NCI-H510A treated with DMSO at 0.1 percent for 48 hours (cell line): Measurements from ENCODE around the gene MSI2.

Experiments used
- DNase-seq: peaks from one replicate; lab custom pipeline; 2025; lab: John Stamatoyannopoulos, UW

MSI2 gene

DNA sequence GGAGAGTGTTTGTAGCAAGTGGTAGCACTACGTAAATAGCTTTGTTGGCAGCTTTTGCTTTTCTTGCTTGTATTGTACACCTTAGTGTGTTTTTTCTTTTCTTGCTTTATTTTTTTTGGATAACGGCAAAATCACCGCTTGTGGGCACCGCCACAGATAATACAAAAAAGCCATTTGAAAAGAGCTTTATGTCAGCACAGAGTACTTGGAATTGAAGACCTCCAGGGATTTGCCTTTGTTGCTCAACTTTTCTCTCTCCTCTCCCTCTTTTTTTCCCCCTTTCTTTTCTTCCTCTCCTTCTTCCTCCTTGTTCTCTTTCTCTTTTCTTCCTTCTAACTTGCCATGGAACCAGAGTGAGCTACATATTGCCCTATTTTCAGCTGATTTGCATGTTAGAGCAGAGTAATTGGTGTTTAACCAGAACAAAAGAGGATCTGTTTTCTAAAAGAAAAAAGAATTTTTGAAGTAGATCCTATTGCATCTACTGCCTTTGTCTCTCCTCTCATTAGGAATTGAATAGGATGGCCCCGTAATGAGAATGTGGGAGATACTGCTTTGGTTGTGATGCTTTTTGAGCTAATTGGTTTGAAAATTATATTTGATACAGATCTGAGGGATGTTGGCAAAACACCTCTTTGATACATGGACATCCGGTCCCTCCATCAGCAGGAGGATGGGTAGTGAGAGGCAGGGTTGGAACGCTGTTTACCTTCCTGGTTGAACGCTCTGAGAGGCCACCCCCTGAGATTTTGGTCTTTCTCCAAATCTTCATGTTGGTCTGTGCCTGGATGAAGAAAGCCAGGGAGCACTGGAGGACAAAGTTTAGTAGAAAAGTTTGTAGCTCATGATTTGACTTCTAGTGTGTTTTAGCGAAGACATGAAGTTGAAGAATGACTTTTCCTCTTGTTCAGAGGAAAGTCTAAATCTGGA lies 85.6 kb downstream of the MSI2 start:
- DNase-seq = no peak

- DNase-seq = no peak
Observed at GRCh38 chr17:57342963-57343589, 86.8 kb downstream of the MSI2 start.

- no peak for DNase-seq
Observed at GRCh38 chr17:57343717-57344116, 87.4 kb downstream of the MSI2 start.

DNA sequence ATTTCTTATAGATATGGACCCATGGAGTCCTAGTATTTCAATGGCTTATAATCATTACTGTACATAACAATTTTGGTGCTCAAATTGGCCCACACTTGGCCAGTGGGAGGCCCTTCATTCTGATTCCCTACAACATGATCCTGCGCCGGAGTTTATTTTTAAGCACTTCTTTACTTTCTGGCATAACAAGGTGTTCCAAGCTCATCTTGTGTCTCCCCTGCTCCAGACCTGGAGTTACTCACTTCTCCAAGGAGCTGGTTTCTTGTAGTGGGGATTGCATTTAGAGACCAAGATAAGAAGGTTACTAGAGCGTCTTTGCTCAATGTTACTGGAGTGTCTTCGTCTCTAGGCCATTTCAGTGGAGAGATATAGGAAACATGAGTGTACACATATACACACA lies 87.9 kb downstream of the MSI2 start:
- DNase-seq = no peak

DNA sequence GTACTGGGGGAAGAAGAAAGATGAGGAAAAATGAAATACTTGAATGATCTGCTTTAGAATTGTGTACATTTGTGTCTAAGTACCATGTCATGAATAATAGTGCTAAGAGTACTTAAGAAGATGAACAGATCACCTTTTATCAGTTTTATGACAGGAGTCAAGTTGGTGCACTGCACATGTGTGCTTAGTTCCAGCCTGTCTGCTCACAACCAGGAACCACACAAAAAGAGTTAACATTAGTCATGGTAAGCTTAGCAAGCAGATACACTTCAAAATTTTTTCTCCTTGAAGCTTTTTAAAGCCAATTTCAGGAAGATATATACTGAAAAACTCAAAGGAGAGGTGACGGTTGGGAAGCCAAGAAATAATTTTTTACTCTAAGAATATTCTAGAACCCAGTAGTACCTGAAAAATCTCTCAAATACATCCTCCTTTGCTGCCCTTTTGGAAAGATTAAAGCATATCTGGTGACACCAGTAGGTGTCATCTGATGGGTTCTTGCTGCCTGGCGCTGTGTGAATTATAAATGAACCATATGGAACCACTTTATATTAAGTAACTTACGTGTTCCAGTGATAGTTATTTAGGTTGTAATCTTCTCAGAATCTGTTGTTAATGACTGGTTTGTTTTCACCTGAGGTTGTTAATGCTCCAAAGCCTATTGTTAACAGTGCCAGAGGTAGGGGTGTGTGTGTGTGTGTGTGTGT lies 93.4 kb downstream of the MSI2 start:
- peak; percentile 44 for DNase-seq

DNA sequence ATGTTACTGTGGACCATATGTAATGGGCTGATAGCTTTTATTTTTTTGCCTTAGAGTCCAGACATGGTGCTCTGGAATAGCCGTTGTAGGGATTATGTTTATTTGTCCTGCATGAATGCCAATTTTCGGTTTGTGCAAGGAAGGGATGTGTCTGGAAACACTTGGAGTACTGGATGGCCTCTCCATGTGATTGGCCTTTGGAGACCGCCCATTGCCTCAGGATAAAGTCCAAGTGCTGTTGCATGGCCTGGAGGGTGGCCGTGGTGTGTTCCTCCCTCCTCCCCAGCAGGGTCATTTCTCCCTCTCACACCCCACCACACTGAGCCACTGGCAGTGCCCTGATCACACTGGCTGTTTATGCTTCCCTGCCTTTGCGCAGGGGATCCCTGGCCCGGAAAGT lies 93.9 kb downstream of the MSI2 start:
- no peak for DNase-seq

GRCh38 chr17:57352665-57353175 lies 96.4 kb downstream of the MSI2 start:
- no peak for DNase-seq

DNA sequence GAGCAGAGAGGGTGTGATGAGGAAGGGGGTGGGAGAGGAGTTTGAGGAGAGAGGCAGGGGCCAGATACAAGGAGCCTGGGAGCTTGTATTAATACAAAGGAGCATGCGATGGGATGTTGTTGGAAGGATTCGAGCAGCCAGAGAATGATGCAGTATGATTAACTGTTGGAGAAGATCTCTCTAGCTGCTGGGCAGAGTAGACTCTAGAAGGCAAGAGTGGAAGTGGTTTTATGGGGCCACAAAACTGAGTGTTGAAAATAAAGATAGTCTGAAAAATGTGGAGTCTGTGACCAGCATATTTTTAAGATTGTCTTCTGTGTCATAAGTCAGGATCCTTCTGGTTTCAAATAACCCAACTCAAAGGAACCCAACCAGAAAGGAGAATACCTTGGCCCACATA lies 98.3 kb downstream of the MSI2 start:
- DNase-seq = no peak

- no peak for DNase-seq
Observed at GRCh38 chr17:57355090-57355859, 99.0 kb downstream of the MSI2 start.

DNA sequence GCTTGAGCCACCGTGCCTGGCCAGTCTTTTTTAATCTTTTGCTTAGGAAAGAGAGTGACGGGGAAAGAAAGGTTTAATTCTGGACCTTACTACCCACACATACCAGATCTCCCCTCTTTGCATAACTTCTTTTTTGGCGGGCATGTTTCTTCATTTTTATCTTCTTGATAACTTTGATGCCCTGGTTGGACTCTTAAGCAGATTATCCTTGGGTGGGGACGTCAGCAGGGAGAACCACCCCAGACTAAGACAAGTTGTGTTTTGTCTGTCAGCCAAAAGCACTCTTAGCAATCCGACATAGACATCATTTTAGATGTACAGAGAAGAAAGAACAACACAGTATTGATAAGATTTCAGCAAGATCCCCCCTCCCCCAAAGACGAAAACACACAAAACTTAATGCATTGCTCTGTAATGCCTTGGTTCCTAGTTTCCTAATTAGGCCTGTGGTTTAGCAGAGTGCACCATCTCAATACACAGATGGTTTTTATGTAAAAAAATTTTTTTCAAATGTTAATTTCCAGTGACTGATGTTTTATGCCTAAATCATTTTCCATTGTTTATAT lies 99.9 kb downstream of the MSI2 start:
- DNase-seq = no peak

DNA sequence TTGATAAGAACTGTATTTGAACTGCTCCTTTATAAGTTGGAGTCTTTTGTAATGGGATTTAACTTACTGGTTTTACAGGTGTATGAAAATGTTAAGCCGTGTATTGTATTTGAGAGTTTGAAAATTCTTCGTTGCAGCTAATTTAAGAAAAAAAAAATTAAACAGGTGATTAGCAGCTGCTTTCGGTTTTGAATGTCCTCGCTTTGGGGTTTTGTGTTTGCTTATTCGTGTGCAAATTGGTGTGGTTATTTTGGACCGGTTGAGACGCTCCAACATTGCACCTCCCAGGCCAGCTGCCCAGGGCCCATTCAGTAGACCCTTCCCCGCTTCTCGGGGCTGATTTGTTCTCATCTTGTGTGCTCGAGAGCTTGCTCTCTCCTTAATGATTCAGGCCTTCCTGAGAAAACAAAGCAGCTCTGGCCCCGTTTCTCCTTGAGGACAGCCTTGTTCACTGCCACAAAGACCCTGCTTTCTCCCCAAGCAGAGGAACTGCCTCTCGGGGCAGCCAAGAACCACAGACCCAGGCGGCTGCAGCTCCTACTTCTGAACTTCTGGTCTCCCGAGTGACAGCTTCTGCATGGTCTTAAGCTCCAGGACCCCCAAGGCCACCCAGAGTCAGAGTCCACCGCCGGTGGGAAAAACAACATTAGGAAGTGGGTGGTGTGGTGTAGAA lies 100.5 kb downstream of the MSI2 start:
- DNase-seq = no peak

GRCh38 chr17:57357392-57357784 lies 101.1 kb downstream of the MSI2 start:
- peak; percentile 55 for DNase-seq

DNA sequence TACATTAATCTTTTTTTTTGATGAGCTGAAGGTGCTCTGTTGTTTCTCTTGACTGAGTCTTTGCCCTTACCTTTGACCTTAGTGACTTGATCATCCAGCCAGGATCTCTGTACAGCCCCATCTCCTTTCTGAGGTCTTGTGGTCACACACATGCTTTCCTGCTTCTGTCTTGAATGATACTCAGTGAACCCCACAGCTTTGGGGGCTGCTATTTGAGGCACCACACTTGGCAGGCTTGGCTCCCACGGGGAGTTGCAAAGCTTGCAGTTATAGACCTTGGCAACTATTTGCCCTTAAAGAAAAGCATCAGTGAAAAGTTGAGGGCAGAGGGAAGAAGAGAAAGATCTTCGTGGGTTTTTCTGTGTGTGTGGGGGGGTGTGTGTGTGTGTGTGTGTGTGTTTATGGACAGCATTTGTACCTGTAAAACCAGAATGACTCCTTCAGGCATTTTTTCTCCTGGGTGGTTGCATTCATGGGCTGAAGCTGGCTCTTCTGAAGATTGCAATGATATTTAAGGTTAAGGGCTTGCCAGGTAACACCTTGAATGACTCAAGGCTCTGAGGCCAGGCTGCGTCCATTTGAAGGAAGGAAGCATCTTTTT lies 101.6 kb downstream of the MSI2 start:
- DNase-seq = no peak

- DNase-seq = no peak
Observed at GRCh38 chr17:57360266-57360665, 103.9 kb downstream of the MSI2 start.

GRCh38 chr17:57362797-57363556 lies 106.7 kb downstream of the MSI2 start:
- no peak for DNase-seq

DNA sequence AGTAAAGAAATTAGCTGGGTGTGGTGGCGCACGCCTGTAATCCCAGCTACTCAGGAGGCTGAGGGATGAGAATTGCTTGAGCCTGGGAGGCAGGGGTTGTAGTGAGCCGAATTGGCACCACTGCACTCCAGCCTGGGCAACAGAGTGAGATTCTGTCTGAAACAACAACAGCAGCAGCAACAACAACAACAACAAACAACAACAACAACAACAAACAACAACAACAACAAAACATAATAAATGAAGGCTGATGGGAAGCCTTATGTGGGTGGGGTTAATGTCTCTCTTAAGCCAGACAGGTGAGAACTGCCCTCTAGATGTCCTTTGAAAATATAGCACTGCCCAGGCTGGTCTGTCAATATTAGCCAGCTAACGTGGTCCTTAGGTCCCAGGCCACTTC lies 107.3 kb downstream of the MSI2 start:
- DNase-seq = no peak

- no peak for DNase-seq
Observed at GRCh38 chr17:57363998-57364643, 107.8 kb downstream of the MSI2 start.

GRCh38 chr17:57365420-57365819 lies 109.1 kb downstream of the MSI2 start:
- DNase-seq = no peak

DNA sequence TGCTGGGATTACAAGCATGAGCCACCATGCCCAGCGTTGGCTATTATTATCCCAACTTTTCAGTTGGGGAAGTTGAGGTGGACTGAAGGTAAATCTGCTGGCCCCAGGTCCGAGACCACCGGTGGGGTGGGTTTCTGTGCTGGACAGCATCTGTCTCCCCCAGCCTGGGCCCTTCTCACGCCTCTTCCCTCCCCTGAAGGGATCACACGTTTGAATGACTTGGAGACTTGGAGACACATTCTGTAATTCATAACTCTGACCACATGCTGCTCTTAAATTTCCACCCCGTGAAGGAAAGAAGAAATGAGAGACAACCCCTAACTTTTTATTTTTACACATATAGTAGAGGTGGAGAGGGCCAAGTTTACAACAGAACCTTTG lies 109.8 kb downstream of the MSI2 start:
- no peak for DNase-seq
